ENCODE results near the gene SQSTM1.

Gene SQSTM1

DNA sequence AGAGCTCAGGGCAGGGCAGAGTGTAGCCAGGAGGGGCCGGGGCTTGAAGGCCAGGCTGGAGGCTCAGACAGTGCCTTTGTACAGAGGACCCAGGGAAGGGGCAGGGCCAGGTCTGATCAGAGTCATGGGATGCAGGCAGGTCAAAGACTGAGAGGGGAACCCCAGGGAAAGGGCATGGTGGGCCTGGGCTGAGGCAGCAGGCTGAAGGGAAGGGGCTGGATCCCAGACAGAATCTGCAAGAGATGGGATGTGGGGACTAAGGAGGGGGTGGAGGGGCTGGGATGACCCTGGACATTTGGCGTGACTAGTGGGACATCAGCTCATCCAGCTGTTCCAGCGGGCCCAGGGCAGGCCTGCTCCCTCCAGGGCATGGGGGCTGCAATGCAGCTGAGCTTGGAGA is 53.4 kb downstream of the SQSTM1 start:
- no peak for DNase-seq (ENCODE audit: low read depth)

DNA sequence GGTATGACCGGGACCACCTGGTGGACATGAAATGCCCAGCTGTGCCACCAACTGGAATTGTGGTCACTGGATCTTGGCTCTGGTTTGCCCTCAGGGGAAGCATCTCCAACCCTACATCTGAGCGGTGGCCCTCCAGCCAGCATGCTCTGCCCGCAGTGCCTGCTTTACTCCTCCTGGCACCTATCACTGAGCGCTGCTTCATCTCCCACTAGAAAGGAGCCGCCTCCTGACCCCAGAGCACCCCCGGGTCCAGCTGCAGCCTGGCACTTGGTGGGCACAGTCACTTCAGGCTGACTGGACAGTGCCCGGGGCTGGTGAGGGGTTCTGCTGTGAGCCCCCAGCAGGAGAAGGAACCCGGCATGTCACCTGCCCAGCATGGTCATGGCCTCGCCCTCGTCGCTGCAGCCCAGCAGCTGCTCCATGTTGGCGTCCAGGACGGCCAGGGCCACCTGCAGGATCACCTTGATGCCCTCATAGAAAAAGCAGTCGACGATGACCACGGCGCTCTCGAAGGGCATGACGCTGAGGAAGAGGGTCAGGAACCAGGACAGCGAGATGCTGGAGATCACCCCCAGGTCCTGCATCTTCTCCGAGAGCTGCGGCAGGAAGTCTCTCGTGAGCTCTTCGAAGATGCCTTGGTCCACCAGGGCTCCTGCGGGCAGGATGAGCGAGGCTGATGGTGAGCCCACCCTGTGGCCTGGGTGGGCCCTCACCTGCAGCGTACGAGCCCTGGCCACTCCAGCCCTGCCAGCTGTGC is 54.0 kb downstream of the SQSTM1 start:
- no peak for DNase-seq (ENCODE audit: low read depth)

DNA sequence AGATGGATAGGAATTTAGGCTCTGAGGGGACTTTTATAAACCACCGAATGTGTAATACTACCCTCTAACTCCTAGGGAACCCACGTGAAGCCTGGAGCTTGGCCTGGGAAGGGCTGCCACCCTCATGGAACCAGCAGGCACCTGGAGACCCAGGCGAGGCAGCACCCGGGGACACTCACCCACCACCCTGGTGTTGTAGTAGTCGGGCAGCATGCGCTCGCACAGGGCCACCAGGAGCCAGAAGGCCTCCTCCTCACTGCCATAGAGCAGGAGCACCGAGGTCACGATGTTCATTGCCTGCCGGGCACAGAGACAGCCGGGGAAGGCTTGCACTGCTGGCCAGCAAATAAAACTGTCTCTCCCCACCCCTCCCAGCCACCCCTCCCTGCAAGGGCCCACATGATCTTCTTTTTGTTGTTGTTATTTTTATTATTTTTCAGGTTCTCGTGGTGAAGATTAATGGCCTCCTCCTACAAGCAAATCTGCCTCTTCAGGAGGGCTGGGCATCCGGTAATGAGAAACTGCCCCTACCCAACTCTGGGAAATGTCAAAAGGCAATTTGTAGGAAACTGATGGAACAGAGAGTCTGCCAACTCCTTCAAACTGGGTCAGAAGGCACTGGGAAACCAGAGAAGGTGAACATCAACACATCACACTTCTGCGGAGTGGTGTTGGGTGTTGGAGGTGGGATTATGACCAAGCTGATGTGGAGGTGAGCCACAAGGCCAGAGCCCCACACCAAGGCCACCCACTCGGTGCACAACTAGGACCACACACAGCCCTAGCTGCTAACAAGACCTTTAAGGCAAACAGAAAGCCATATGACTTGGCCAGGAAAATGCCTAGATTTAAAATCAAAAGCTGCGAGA is 55.3 kb downstream of the SQSTM1 start:
- no peak for DNase-seq (ENCODE audit: low read depth)

DNA sequence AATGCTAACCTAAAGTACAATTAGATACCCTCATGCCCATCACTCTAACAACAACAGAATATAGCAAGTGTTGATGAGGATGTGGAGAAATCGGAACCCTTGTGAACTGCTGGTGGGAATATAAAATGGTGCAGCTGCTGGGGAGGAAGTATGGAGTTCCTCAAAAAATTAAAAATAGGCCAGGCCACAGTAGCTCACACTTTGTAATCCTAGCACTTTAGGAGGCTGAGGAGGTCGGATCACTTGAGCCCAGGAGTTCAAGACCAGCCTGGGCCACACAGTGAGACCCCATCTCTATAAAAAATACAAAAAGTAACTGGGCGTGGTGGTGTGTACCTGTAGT is 55.9 kb downstream of the SQSTM1 start:
- no peak for DNase-seq (ENCODE audit: low read depth)

DNA sequence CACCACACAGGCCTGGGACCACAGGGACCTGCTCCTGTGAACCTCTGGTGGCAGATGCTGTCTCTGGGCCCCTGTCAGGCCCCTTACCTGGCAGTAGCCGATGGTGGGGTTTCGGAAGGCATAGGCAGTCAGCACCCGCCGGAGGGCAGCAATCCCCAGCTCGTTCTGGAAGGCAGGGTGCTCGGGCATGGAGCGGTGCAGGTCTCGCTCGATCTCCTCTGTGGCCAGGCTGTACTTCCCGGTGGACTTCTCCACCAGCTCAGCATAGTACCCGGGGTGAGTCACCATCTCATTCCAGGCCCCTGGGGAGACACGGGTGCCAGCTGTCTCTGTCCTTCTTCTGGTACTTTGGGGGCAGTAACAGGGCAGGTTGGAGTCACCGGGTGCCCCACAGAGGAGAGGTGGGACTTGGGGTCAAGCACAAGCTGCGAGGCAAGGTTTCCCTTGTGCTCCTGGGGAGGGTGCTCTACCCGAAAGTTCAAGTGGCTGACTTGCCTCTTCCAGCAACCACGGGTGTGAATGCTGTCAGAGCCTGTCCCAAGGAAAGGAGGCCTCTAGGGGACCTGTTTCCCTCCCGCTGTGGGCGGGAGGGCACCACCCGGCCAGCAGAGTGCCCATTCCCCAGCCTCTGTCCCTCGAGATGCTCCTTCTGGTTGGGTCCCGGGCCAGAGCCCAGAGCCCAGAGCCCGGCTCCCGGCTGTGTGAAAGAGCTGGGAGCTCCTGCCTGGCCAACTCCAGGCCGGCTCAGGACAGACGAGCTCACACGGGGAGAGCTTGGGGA is 57.7 kb downstream of the SQSTM1 start:
- no peak for DNase-seq (ENCODE audit: low read depth)

DNA sequence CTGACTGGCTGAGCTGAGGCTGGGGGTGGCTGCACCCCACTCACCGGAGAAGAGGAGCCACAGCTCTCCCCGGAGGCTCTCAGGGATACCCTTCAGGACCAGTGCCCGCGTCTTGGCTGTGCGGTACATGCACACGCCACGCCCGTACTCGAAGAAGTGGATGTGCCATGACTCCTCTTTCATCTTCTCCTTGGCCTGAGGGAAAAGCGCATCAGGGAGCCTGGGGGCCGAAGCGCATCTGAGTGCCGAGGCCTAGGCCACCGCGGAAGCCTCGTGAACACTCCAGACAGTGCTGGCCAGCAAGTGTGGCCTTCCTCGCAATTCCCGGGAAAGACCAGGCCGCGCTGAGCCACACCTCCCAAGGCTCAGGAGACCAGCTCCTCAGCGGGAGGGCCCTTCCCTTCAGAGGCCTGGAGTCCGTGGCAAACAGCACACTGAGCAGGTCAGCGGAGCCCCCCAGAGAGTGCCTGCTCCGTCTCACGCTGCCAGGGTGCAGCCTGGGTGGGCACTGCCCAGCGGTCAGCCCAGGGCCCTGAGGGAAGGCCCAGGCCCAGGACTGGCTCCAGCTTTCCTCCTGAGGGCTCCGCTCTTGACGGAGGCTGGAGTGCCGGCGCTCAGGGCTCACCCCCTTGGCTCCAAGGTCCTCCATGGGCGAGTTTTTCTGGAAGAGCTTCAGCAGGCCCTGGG is 58.4 kb downstream of the SQSTM1 start:
- DNase-seq (ENCODE audit: low read depth): no peak

DNA sequence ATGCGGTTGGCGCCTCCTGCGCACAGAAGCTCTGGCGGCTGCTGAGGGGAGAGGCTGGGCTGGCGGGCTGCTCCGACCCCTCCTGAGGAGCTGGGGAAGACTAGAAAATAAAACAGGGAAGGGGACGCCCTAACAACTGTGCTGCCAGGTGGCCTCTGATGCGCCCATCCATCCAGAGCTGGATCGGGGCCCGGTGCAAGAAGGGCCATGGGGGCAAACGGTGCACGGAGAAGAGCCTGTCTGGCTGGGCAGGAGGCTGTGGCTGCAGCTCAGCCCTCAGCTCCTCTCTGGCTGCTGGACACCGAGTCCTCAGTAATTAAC is 58.9 kb downstream of the SQSTM1 start:
- no peak for DNase-seq (ENCODE audit: low read depth)

DNA sequence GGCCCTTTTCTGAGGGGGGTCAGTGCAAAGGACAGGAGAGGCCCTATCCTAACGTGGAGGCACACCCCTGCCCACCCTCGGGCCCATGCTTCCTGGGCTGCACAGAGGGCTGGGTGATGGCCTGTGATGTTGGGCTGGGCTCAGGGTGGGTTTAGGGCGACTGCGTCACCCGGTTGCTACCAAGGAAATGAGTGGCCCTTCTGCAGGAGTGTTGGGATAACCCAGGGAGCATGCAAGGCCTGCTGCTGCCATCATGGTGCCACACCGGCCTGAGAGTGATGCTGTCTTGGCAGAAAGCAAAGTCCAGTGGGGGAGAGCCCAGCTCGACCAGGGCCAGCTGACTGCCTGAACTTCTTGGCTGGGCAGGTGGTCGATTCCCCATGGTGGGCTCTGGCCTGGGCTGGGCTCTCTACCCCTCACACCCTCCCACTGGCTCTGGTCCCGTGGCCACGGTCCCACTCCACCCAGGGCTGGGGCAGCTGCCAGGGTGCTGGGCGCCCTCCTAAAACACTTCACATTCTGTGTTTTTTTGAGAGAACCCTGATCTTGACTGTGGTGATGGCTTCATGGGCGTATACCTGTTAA is 59.5 kb downstream of the SQSTM1 start:
- DNase-seq (ENCODE audit: low read depth): no peak

DNA sequence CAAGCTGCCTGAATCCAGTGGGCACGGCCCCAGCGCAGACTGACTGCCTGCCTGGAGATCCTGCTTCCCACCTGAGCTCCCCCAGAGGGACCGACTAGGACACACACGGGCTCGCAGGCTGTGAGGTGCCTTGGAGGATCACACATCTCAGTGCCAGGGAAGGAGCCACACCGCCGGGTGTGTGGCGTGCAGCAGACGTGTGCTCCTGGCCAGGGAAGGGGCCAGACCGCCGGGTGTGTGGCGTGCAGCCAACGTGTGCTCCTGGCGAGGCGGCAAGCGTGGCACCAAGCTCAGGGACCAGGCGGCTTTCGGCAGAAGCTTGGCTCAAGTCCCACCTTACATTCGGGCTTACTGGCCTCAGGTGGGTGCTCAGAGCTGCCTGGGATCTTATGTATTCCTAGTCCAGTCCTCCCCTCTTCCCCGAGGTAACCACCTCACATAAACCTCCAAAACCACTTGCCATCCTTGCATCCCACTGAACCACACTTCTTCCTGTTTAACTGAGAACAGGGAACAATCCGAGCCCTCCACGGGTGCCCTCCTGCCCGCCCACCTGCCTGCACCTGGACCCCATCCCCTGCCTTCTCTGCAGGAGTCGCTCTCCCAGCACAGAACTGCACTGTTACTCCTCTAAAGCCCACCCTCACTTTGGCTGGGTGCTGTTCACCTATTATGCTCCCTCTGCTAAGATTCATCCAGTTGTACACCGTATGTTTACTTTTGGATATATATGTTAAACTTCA is 60.3 kb downstream of the SQSTM1 start:
- DNase-seq (ENCODE audit: low read depth): no peak

DNA sequence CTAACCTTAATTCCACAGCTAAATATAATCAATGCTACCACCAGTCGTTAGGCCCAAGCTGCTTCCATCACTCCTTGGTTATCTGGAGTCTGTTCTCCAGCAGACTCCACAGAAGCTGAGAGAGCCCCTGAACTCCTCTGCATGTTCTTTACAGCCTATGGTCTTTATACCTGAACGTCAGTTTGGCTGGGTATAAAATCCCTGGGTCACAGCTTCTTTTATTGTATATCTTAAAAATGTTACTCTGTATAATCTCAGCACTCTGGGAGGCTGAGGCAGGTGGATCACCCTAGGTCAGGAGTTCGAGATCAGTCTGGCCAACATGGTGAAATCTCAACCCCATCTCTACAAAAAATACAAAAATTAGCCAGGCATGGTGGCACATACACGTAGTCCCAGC is 61.6 kb downstream of the SQSTM1 start:
- no peak for DNase-seq (ENCODE audit: low read depth)

DNA sequence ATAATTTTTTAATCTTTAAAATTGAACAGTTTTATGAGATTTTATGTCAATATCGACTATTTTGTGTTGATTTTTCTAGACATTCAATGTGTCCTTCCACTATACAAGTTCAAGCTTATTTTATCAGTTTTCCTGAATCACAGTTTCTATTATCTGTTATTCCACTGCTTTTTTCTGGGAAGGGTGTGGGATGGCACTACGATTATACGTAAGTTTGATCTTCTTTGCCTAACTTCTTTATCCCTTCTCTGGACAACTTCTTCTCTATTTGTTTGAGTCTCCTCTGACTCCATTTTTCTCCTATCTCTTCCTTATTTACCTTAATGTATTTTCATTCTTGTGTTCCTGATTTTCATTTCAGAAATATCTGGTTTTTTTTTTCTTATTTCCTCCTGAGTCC is 62.5 kb downstream of the SQSTM1 start:
- DNase-seq (ENCODE audit: low read depth): no peak

DNA sequence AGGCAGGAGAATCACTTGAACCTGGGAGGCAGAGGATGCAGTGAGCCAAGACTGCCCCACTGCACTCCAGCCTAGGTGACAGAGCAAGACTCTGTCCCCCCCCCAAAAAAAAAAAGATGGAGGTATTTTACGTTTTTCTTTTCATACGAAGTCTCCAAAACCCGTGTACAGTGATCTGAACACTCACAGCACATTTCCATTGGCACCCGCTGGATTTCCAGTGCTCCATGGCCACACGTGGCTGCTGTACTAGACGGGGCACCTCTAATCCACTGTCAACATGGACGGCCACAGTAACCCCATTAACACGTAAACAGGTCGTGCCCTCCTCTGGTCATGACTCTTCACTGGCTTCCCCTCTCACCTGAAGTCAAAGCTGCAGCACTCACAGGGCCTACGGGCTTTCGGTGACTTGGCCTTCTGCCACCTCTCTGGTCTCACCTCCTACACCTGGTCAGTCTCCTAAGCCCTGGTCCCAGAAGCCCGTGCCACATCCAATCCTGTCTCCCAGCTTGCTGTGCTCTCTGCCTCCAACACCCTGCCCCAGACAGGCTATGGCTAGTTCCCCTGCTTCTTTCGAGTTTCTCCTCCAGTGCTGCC is 64.9 kb downstream of the SQSTM1 start:
- no peak for DNase-seq (ENCODE audit: low read depth)

DNA sequence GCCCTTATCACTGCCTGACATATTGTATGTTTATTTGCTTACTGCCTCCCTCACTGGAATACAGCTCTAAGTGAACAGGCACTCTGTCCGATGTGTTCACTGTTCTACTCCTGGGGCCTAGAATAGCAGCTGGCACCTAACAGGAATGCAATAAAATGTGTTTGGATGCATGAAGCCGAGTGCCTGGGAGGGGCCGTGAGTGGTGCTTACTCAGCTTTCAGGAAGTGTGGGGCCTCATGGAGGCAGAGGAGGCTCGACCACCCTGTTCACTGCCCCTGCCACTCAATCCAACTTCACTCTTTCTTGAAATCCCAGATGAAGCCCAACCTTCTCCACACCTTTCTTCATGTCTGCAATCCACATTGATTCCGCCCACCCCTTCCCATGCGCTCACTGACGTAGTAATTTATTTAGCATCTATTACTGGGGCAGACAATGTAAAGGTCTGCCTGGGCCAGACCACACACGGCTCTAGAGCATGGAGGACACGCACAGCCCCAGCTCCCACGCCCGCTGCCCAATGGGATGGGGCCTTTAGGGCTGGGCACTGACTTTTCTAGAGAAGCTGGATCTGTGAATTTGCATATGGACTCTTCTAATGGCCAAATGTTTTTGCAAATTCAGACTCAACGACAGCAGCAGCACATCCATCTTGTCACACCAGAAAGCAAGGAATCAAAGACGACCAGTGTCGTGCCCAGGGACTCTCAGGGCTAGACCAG is 65.6 kb downstream of the SQSTM1 start:
- no peak for DNase-seq (ENCODE audit: low read depth)

DNA sequence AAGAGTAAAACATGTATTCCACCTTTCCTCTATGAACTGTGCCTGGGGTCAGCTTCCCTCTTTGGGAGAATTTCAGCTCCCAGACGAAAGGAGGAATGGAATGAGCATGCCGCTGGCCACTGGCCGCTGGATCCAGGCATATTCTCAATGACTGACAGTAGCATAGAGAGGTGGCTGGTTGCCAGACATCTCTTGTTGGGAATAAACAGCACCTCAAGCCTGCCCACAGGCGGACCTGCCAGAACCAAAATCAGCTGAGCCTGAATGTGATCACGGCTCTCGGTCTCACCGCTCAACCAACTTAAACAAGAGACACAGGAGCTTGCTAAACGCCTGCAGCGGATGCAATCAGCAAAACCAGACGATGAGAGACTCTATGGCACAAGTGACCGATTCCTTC is 66.4 kb downstream of the SQSTM1 start:
- no peak for DNase-seq (ENCODE audit: low read depth)

All from stimulated activated CD8-positive, alpha-beta memory T cell treated with anti-CD3 and anti-CD28 coated beads, Interleukin-12 subunit alpha, Interleukin-12 subunit beta, amount 100 ng/mL, for 4 hours (primary cell).